GM18951 (cell line): ENCODE measurements around the gene SCNN1B.
"Not testable (repeated sequence)": the region's sequence is repeated elsewhere in the genome, so short reads cannot be mapped to it uniquely, and the experiment has no call there.

ENCODE experiments used
- POLR2A ChIP-seq: IDR thresholded peaks from 4 replicates; pipeline ENCODE4 v1.6.1; 2011; ENCODE audit warnings: mild to moderate bottlenecking; ENCODE audit not compliant: insufficient read length, insufficient read depth; ENCODE audit errors: extremely low read depth
- in situ Hi-C: fragments of 300-500 bp; cut with MboI; formaldehyde crosslinking; loops from one replicate; pipeline ENCODE4 v1.12.0; 2022; ENCODE audit warnings: low sequenced_read_pairs, mixed read lengths, inconsistent platforms; ENCODE audit not compliant: unreplicated experiment

The SCNN1B gene

GRCh38 chr16:23365602-23366240 lies 63.6 kb downstream of the SCNN1B start:
- no peak for TF ChIP-seq POLR2A
- in situ Hi-C loops: no loop called here

- in situ Hi-C loops: not testable (repeated sequence)
Measured at GRCh38 chr16:23366341-23366740, 64.2 kb downstream of the SCNN1B start.

GRCh38 chr16:23367564-23367963 lies 65.5 kb downstream of the SCNN1B start:
- no peak for TF ChIP-seq POLR2A
- in situ Hi-C loops: no loop called here

GRCh38 chr16:23367988-23368387 lies 65.9 kb downstream of the SCNN1B start:
- TF ChIP-seq POLR2A: no peak
- in situ Hi-C loops: no loop called here

- no peak for TF ChIP-seq POLR2A
- in situ Hi-C loops: no loop called here
Measured at GRCh38 chr16:23368469-23368868, 66.4 kb downstream of the SCNN1B start.

GRCh38 chr16:23369416-23369815 lies 67.3 kb downstream of the SCNN1B start:
- no peak for TF ChIP-seq POLR2A
- in situ Hi-C loops: no loop called here

GRCh38 chr16:23371368-23371767 lies 69.3 kb downstream of the SCNN1B start:
- in situ Hi-C loops: no loop called here
- TF ChIP-seq POLR2A: no peak

GRCh38 chr16:23373436-23374219 lies 71.5 kb downstream of the SCNN1B start:
- in situ Hi-C loops: no loop called here
- TF ChIP-seq POLR2A: no peak

GRCh38 chr16:23374721-23375510 lies 72.8 kb downstream of the SCNN1B start:
- in situ Hi-C loops: no loop called here
- TF ChIP-seq POLR2A: no peak

GRCh38 chr16:23375643-23376042 lies 73.5 kb downstream of the SCNN1B start:
- in situ Hi-C loops: no loop called here
- TF ChIP-seq POLR2A: no peak

- TF ChIP-seq POLR2A: no peak
- in situ Hi-C loops: no loop called here
Measured at GRCh38 chr16:23377071-23377931, 75.2 kb downstream of the SCNN1B start.

GRCh38 chr16:23378256-23378655 lies 76.2 kb downstream of the SCNN1B start:
- in situ Hi-C loops: no loop called here
- TF ChIP-seq POLR2A: no peak

GRCh38 chr16:23378921-23379320 lies 76.8 kb downstream of the SCNN1B start:
- no peak for TF ChIP-seq POLR2A
- in situ Hi-C loops: no loop called here
